WTC11 (cell line): ENCODE data around the gene MGRN1. TPM values are rescaled to one million over a fixed set of nuclear protein-coding genes. Genes with fewer than 3 reads are reported as not detected.

Experiments used
- ATAC-seq: fragments of 200-7000 bp; cut with Tn5 transposase; 2 replicates; pipeline ENCODE4 v1.10.0; 2021; ENCODE audit warnings: mild to moderate bottlenecking, moderate library complexity
- CTCF ChIA-PET: fragments of 300-600 bp; sonication (Branson Sonifier 250); formaldehyde crosslinking; loops from one replicate; lab custom pipeline; 2021; ENCODE audit warnings: antibody characterized with exemption; lab: Charles Lee
- POLR2A ChIA-PET: fragments of 350-600 bp; sonication (Branson Sonifier 250); formaldehyde crosslinking; loops from one replicate; lab custom pipeline; 2021; ENCODE audit warnings: antibody characterized with exemption; lab: Charles Lee
- DNase-seq: peaks from one replicate; pipeline ENCODE4 v3.0.0; 2021; ENCODE audit warnings: low spot score
- H3K27ac Mint-ChIP-seq: 2 replicates; pipeline ENCODE4 v1.8.0; 2021; ENCODE audit warnings: mixed read lengths
- H3K27me3 Mint-ChIP-seq: 2 replicates; pipeline ENCODE4 v1.8.0; 2021; ENCODE audit warnings: low read depth, mild to moderate bottlenecking, moderate library complexity, mixed read lengths
- H3K36me3 Mint-ChIP-seq: 2 replicates; pipeline ENCODE4 v1.8.0; 2021; ENCODE audit warnings: mixed read lengths
- H3K4me1 Mint-ChIP-seq: 2 replicates; pipeline ENCODE4 v1.8.0; 2022; ENCODE audit warnings: mixed read lengths
- H3K4me3 Mint-ChIP-seq: 2 replicates; pipeline ENCODE4 v1.8.0; 2021; ENCODE audit warnings: mild to moderate bottlenecking, moderate library complexity, mixed read lengths
- H3K9me3 Mint-ChIP-seq: 2 replicates; pipeline ENCODE4 v1.8.0; 2021; ENCODE audit warnings: mixed read lengths
- ESRRA ChIP-seq: sonication (generic); formaldehyde crosslinking; IDR thresholded peaks from 2 replicates; pipeline ENCODE4 v1.8.1; 2022; ENCODE audit warnings: mild to moderate bottlenecking, missing genetic modification reagents, borderline replicate concordance
- FOXK1 ChIP-seq: sonication (generic); formaldehyde crosslinking; IDR thresholded peaks from 2 replicates; pipeline ENCODE4 v1.8.0; 2022; ENCODE audit warnings: mild to moderate bottlenecking, moderate library complexity, missing genetic modification reagents
- FOXP1 ChIP-seq: sonication (generic); formaldehyde crosslinking; IDR thresholded peaks from 2 replicates; pipeline ENCODE4 v1.8.0; 2022; ENCODE audit warnings: missing genetic modification reagents, mild to moderate bottlenecking, moderate library complexity, borderline replicate concordance
- GTF2I ChIP-seq: fragments of 250-450 bp; sonication (Bioruptor Pico); conservative IDR thresholded peaks from 2 replicates; pipeline ENCODE4 v1.4.0; 2021; ENCODE audit warnings: mild to moderate bottlenecking
- KAT7 ChIP-seq: sonication (generic); formaldehyde crosslinking; IDR thresholded peaks from 2 replicates; pipeline ENCODE4 v1.8.1; 2023; ENCODE audit warnings: missing genetic modification reagents, mild to moderate bottlenecking, borderline replicate concordance
- SMAD4 ChIP-seq: sonication (generic); formaldehyde crosslinking; IDR thresholded peaks from 2 replicates; pipeline ENCODE4 v1.8.0; 2022; ENCODE audit warnings: mild to moderate bottlenecking, missing genetic modification reagents
- TEAD4 ChIP-seq: sonication (generic); formaldehyde crosslinking; IDR thresholded peaks from 2 replicates; pipeline ENCODE4 v1.8.0; 2022; ENCODE audit warnings: mild to moderate bottlenecking, missing genetic modification reagents
- USF1 ChIP-seq: sonication (generic); formaldehyde crosslinking; IDR thresholded peaks from 2 replicates; pipeline ENCODE4 v1.8.0; 2022; ENCODE audit warnings: mild to moderate bottlenecking, missing genetic modification reagents
- ZNF121 ChIP-seq: sonication (generic); formaldehyde crosslinking; IDR thresholded peaks from 2 replicates; pipeline ENCODE4 v1.8.0; 2023; ENCODE audit warnings: missing genetic modification reagents
- ZNF138 ChIP-seq: sonication (generic); formaldehyde crosslinking; conservative IDR thresholded peaks from 2 replicates; pipeline ENCODE4 v1.8.1; 2022; ENCODE audit warnings: mild to moderate bottlenecking, moderate library complexity, missing genetic modification reagents
- ZNF232 ChIP-seq: sonication (generic); formaldehyde crosslinking; IDR thresholded peaks from 2 replicates; pipeline ENCODE4 v1.8.0; 2022; ENCODE audit warnings: mild to moderate bottlenecking, missing genetic modification reagents
- ZNF263 ChIP-seq: sonication (generic); formaldehyde crosslinking; IDR thresholded peaks from 2 replicates; pipeline ENCODE4 v1.8.1; 2022; ENCODE audit warnings: low read depth, mild to moderate bottlenecking, moderate library complexity, missing genetic modification reagents
- ZNF317 ChIP-seq: sonication (generic); formaldehyde crosslinking; IDR thresholded peaks from 2 replicates; pipeline ENCODE4 v1.8.1; 2023; ENCODE audit warnings: low read depth, mild to moderate bottlenecking, moderate library complexity, missing genetic modification reagents, borderline replicate concordance
- total RNA-seq: library from RNA; stranded (reverse); gene quantifications from 3 replicates; pipeline ENCODE4 v1.2.3, GENCODE V29; 2021
- TF ChIP-seq, protein P1 (sequence below): sonication (generic); formaldehyde crosslinking; IDR thresholded peaks from 2 replicates; pipeline ENCODE4 v1.8.0; 2023; ENCODE audit warnings: missing genetic modification reagents
- TF ChIP-seq, protein P2 (sequence below): sonication (generic); formaldehyde crosslinking; IDR thresholded peaks from 2 replicates; pipeline ENCODE4 v1.8.1; 2023; ENCODE audit warnings: mild to moderate bottlenecking, missing genetic modification reagents, borderline replicate concordance
- TF ChIP-seq, protein P3 (sequence below): fragments of 250-450 bp; sonication (Bioruptor Pico); IDR thresholded peaks from 2 replicates; pipeline ENCODE4 v1.9.0; 2021; ENCODE audit warnings: mild to moderate bottlenecking
- TF ChIP-seq, protein P4 (sequence below): fragments of 250-450 bp; sonication (Bioruptor Pico); IDR thresholded peaks from 2 replicates; pipeline ENCODE4 v1.9.0; 2021; ENCODE audit warnings: moderate library complexity, mild to moderate bottlenecking, inconsistent platforms, borderline replicate concordance
- TF ChIP-seq, protein P5 (sequence below): sonication (generic); formaldehyde crosslinking; IDR thresholded peaks from 2 replicates; pipeline ENCODE4 v1.8.1; 2022; ENCODE audit warnings: missing genetic modification reagents, borderline replicate concordance
- TF ChIP-seq, protein P6 (sequence below): sonication (generic); formaldehyde crosslinking; IDR thresholded peaks from 2 replicates; pipeline ENCODE4 v1.8.1; 2023; ENCODE audit warnings: mild to moderate bottlenecking, missing genetic modification reagents, moderate library complexity

The MGRN1 gene
- total RNA-seq, 1 experiment from 2014 or later = 88.8 TPM

- peaks cover 6% of the 10 kb centered on the region; the same call in 1 of the 2 replicates for H3K4me1 Mint-ChIP-seq
- no peak overlapping the region for H3K4me3 Mint-ChIP-seq
- H3K27ac Mint-ChIP-seq = no peak overlapping the region
- no peaks in the 10 kb centered on the region for H3K9me3 Mint-ChIP-seq
- ChIA-PET CTCF (interaction anchor here (0.8 to 1.2 kb wide), 8 partner anchors 14 to 84 kb away, joined by 3 to 7 read pairs (median 4); partner anchors contain the start of gene MGRN1), POLR2A (no interaction called here)
- no peak for DNase-seq
- no peaks in the 10 kb centered on the region for H3K27me3 Mint-ChIP-seq
- no peaks in the 10 kb centered on the region; the same call in 1 of the 2 replicates for H3K36me3 Mint-ChIP-seq
- TF ChIP-seq, protein P1, sequence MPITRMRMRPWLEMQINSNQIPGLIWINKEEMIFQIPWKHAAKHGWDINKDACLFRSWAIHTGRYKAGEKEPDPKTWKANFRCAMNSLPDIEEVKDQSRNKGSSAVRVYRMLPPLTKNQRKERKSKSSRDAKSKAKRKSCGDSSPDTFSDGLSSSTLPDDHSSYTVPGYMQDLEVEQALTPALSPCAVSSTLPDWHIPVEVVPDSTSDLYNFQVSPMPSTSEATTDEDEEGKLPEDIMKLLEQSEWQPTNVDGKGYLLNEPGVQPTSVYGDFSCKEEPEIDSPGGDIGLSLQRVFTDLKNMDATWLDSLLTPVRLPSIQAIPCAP = no peak
- no peak for TF ChIP-seq ZNF317
- TF ChIP-seq, protein P2, sequence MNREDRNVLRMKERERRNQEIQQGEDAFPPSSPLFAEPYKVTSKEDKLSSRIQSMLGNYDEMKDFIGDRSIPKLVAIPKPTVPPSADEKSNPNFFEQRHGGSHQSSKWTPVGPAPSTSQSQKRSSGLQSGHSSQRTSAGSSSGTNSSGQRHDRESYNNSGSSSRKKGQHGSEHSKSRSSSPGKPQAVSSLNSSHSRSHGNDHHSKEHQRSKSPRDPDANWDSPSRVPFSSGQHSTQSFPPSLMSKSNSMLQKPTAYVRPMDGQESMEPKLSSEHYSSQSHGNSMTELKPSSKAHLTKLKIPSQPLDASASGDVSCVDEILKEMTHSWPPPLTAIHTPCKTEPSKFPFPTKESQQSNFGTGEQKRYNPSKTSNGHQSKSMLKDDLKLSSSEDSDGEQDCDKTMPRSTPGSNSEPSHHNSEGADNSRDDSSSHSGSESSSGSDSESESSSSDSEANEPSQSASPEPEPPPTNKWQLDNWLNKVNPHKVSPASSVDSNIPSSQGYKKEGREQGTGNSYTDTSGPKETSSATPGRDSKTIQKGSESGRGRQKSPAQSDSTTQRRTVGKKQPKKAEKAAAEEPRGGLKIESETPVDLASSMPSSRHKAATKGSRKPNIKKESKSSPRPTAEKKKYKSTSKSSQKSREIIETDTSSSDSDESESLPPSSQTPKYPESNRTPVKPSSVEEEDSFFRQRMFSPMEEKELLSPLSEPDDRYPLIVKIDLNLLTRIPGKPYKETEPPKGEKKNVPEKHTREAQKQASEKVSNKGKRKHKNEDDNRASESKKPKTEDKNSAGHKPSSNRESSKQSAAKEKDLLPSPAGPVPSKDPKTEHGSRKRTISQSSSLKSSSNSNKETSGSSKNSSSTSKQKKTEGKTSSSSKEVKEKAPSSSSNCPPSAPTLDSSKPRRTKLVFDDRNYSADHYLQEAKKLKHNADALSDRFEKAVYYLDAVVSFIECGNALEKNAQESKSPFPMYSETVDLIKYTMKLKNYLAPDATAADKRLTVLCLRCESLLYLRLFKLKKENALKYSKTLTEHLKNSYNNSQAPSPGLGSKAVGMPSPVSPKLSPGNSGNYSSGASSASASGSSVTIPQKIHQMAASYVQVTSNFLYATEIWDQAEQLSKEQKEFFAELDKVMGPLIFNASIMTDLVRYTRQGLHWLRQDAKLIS (CRISPR knock-in tag) = no peak
- no peak for TF ChIP-seq TEAD4 (CRISPR knock-in tag)
- no peak for TF ChIP-seq SMAD4 (CRISPR knock-in tag)
- TF ChIP-seq ZNF121 (CRISPR knock-in tag) = no peak
- TF ChIP-seq, all 79 proteins: peak for 0
- no peak for ATAC-seq
Observed at GRCh38 chr16:4602331-4602730, 22.3 kb upstream of the MGRN1 start.

DNA sequence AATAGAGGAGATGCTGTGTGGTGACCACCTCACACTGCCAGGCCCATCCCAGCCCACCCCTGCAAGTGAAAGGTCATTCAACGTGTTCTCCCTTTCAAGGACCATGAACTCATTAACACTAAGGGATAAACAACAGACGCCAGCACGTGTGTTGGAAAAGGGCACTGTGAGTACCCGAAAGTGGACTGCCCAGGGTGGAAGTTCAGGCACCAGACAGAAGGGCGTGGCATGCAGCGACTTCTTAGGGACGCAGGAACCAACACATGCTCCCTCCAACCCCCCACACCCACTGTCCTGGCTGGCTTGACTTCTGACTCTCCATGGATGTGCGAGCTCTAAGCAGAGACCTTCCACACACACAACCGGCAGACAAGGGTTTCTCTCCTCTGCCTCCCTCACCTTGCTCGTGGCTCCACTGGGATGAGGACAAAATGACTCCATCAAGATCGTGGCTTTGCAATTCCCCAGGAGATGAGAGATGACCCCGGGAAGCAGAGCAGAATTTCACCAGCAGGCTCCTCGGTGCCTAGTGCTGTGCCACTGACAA is 20.9 kb upstream of the MGRN1 start:
- no peaks in the 10 kb centered on the region; the same call in 1 of the 2 replicates for H3K36me3 Mint-ChIP-seq
- ChIA-PET CTCF (interaction anchor here (1.2 kb wide), 1 partner anchor 79 kb away, joined by 3 read pairs; no protein-coding TSS in a partner anchor), POLR2A (no interaction called here)
- H3K27ac Mint-ChIP-seq = 0 out of 2 replicates have a peak overlapping the region, but pooled peaks have one; percentile 63
- H3K9me3 Mint-ChIP-seq = no peaks in the 10 kb centered on the region
- no peaks in the 10 kb centered on the region for H3K27me3 Mint-ChIP-seq
- TF ChIP-seq KAT7 (CRISPR knock-in tag) = no peak
- TF ChIP-seq, protein P3, sequence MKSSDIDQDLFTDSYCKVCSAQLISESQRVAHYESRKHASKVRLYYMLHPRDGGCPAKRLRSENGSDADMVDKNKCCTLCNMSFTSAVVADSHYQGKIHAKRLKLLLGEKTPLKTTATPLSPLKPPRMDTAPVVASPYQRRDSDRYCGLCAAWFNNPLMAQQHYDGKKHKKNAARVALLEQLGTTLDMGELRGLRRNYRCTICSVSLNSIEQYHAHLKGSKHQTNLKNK = no peak
- no peak for TF ChIP-seq FOXK1 (CRISPR knock-in tag)
- TF ChIP-seq, protein P2 (CRISPR knock-in tag) = no peak
- no peak for TF ChIP-seq ZNF121 (CRISPR knock-in tag)
- TF ChIP-seq ZNF263 = no peak
- TF ChIP-seq FOXP1 = no peak
- no peak for TF ChIP-seq GTF2I (CRISPR knock-in tag)
- TF ChIP-seq ZNF138 (CRISPR knock-in tag) = no peak
- TF ChIP-seq USF1 (CRISPR knock-in tag) = no peak
- TF ChIP-seq, protein P4, sequence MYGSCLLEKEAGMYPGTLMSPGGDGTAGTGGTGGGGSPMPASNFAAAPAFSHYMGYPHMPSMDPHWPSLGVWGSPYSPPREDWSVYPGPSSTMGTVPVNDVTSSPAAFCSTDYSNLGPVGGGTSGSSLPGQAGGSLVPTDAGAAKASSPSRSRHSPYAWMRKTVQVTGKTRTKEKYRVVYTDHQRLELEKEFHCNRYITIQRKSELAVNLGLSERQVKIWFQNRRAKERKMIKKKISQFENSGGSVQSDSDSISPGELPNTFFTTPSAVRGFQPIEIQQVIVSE (CRISPR knock-in tag) = no peak
- TF ChIP-seq, protein P5, sequence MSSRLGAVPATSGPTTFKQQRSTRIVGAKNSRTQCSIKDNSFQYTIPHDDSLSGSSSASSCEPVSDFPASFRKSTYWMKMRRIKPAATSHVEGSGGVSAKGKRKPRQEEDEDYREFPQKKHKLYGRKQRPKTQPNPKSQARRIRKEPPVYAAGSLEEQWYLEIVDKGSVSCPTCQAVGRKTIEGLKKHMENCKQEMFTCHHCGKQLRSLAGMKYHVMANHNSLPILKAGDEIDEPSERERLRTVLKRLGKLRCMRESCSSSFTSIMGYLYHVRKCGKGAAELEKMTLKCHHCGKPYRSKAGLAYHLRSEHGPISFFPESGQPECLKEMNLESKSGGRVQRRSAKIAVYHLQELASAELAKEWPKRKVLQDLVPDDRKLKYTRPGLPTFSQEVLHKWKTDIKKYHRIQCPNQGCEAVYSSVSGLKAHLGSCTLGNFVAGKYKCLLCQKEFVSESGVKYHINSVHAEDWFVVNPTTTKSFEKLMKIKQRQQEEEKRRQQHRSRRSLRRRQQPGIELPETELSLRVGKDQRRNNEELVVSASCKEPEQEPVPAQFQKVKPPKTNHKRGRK (CRISPR knock-in tag) = no peak
- TF ChIP-seq ZNF232 (CRISPR knock-in tag) = no peak
- TF ChIP-seq, protein P6, sequence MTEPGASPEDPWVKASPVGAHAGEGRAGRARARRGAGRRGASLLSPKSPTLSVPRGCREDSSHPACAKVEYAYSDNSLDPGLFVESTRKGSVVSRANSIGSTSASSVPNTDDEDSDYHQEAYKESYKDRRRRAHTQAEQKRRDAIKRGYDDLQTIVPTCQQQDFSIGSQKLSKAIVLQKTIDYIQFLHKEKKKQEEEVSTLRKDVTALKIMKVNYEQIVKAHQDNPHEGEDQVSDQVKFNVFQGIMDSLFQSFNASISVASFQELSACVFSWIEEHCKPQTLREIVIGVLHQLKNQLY (CRISPR knock-in tag) = no peak
- TF ChIP-seq ESRRA = no peak
- no peak for TF ChIP-seq TEAD4 (CRISPR knock-in tag)
- ATAC-seq (no peak), DNase-seq (no peak)
- H3K4me3 Mint-ChIP-seq = no peak overlapping the region
- peaks cover 6% of the 10 kb centered on the region; the same call in 1 of the 2 replicates for H3K4me1 Mint-ChIP-seq
